Measurements from ENCODE around the gene TNFRSF14. TPM values are rescaled to one million over a fixed set of nuclear protein-coding genes. Genes with fewer than 3 reads are reported as not detected.

TNFRSF14 gene
- total and polyA plus RNA-seq, 2 of the 13 experiments (the other 11 are each of a cell fraction or from before 2014, with no cell fraction given), result 11.9 to 49.9 TPM

- no peak for TF ChIP-seq GTF3A (CRISPR knock-in tag; conservative IDR thresholded peaks at IDR 0.05)
- TF ChIP-seq CC2D1A (CRISPR knock-in tag; IDR thresholded peaks at IDR 0.05), result no peak
- no peak for TF ChIP-seq HNF4A (CRISPR knock-in tag; IDR thresholded peaks at IDR 0.05)
- TF ChIP-seq ADNP (CRISPR knock-in tag; IDR thresholded peaks at IDR 0.05), result 0 out of 2 replicates have a peak, but pooled peaks have one; percentile 41
- 0 out of 2 replicates have a peak, but pooled peaks have one; percentile 3 for TF ChIP-seq KLF9 (CRISPR knock-in tag; IDR thresholded peaks at IDR 0.05; ENCODE audit: low read depth)
- no peak for TF ChIP-seq TEAD3 (CRISPR knock-in tag; optimal IDR thresholded peaks at IDR 0.05; ENCODE audit: borderline replicate concordance)
- no peak for TF ChIP-seq CHD2 (IDR thresholded peaks at IDR 0.05; ENCODE audit: low read depth, low read length)
- TF ChIP-seq ZNF513 (CRISPR knock-in tag; conservative IDR thresholded peaks at IDR 0.05), result no peak
Measured at GRCh38 chr1:2546515-2547209, 9.5 kb upstream of the TNFRSF14 start (continued).

GRCh38 chr1:2547210-2548067, 8.7 kb upstream of the TNFRSF14 start:
- Histone ChIP-seq H3K79me2 (ENCODE audit: insufficient read depth, low read length) (no peaks in the 10 kb centered on the region), H4K20me1 (ENCODE audit: insufficient read depth, low read length) (no peaks in the 10 kb centered on the region), H3K4me2 (ENCODE audit: low read depth, low read length) (peak overlapping the region; percentile 85), H3K4me3 (replicated peaks in 1 of 3; ENCODE audit: insufficient read depth in 1 of 3, low read depth in 2 of 3, low read length in 3 of 3) (peak overlapping the region; percentile 61 to 80 (median 64)), H3K9ac (ENCODE audit: insufficient read depth, low read depth, low read length) (peak overlapping the region; percentile 76), H3K36me3 (replicated peaks in 1 of 2; ENCODE audit: control insufficient read depth in 1 of 2, insufficient read depth in 2 of 2, low read length in 2 of 2) (no peaks in the 10 kb centered on the region), H3K27ac (ENCODE audit: extremely low read length, insufficient read depth, low read length) (peak overlapping the region; percentile 55), H2AFZ (ENCODE audit: low read length) (no peak overlapping the region), H3K9me3 (ENCODE audit: low read length) (no peaks in the 10 kb centered on the region), H3K27me3 (ENCODE audit: control insufficient read depth in 1 of 2, insufficient read depth in 2 of 2, low read length in 2 of 2) (peaks cover 0 to 3% of the 10 kb centered on the region in 2 experiments; a peak in 1 of 5 replicates), H3K4me1 (ENCODE audit: insufficient read depth, low read length) (peaks cover 78% of the 10 kb centered on the region)
- FAIRE-seq (no peak), ATAC-seq (no peak; the same call in 2 of the 3 replicates), DNase-seq (ENCODE audit: low spot score) (no peak)
- CTCF ChIA-PET (ENCODE audit: low intra/inter-chr PET ratio, low total read pairs), result interaction anchor here (1.0 to 2.0 kb wide), 3 partner anchors 18 to 133 kb away, joined by 3 to 18 read pairs (median 9); no protein-coding TSS in a partner anchor
- WGBS (ENCODE audit: low lambda C conversion rate), result no CpG with 5 or more reads among the region's 27 CpGs
- POLR2A ChIA-PET, result interaction anchor here (0.6 to 3.4 kb wide), 9 partner anchors 9 to 1308 kb away, joined by 3 to 38 read pairs (median 5); partner anchors contain the start of genes MORN1, PANK4, PEX10 and PRXL2B
- intact Hi-C loops (cut with micrococcal nuclease; ENCODE audit: unreplicated experiment), result loop anchor here (1.0 to 2.0 kb wide), 2 partner anchors 21 to 133 kb away; partner anchors contain the start of gene PANK4
- in situ Hi-C loops (cut with HindIII; ENCODE audit: extremely low pct_ligation_motif_present, low pct_unique_long_range_greater_than_20kb), result loop anchor here (5.0 kb wide), 1 partner anchor 135 kb away; the partner anchor contains the start of gene PEX10
- no TSS peak for BruUV-seq (replicated peaks)
- TF ChIP-seq PHF8 (CRISPR knock-in tag; IDR thresholded peaks at IDR 0.05), result 0 out of 2 replicates have a peak, but pooled peaks have one; percentile 10
- TF ChIP-seq ZNF574 (CRISPR knock-in tag; IDR thresholded peaks at IDR 0.05), result no peak
- TF ChIP-seq ZNF503 (CRISPR knock-in tag; IDR thresholded peaks at IDR 0.05), result 0 out of 2 replicates have a peak, but pooled peaks have one; percentile 5
- TF ChIP-seq TRIM22 (IDR thresholded peaks at IDR 0.05), result no peak
- TF ChIP-seq PPARG (CRISPR knock-in tag; conservative IDR thresholded peaks at IDR 0.05), result no peak

Measured in HepG2 (cell line).